Hepatocyte (in vitro differentiated cells): Measurements from ENCODE around the gene EID3. TPM values are rescaled to one million over a fixed set of nuclear protein-coding genes. Genes with fewer than 3 reads are reported as not detected.
A peak's percentile ranks its signal among the peaks of the same experiment; 100 is the strongest.

Experiments used
- DNase-seq: peaks from one replicate; pipeline ENCODE4 v3.0.0-alpha.2; 2016; ENCODE audit warnings: low spot score
- H2AFZ ChIP-seq: fragments of 200-600 bp; sonication (generic); 2 replicates; pipeline ENCODE4 v1.6.0; 2016; ENCODE audit warnings: antibody characterized with exemption, mild to moderate bottlenecking
- H3K27ac ChIP-seq: fragments of 200-600 bp; sonication (generic); 2 replicates; pipeline ENCODE4 v1.5.1; 2016; ENCODE audit warnings: mild to moderate bottlenecking
- H3K27me3 ChIP-seq: fragments of 200-600 bp; sonication (generic); 2 replicates; pipeline ENCODE4 v1.6.1; 2016
- H3K36me3 ChIP-seq: fragments of 200-600 bp; sonication (generic); replicated peaks from 2 replicates; pipeline ENCODE4 v1.5.1; 2016; ENCODE audit warnings: low read depth; ENCODE audit not compliant: insufficient read depth
- H3K4me1 ChIP-seq: fragments of 200-600 bp; sonication (generic); 2 replicates; pipeline ENCODE4 v1.5.1; 2016; ENCODE audit warnings: mild to moderate bottlenecking, moderate library complexity; ENCODE audit not compliant: insufficient read depth
- H3K4me2 ChIP-seq: fragments of 200-600 bp; sonication (generic); 2 replicates; pipeline ENCODE4 v1.6.0; 2016
- H3K4me3 ChIP-seq: fragments of 200-600 bp; sonication (generic); 2 replicates; pipeline ENCODE4 v1.5.1; 2016; ENCODE audit warnings: mild to moderate bottlenecking
- H3K79me2 ChIP-seq: fragments of 200-600 bp; sonication (generic); 2 replicates; pipeline ENCODE4 v1.6.0; 2017; ENCODE audit warnings: mild to moderate bottlenecking
- H3K9me2 ChIP-seq: fragments of 200-600 bp; sonication (generic); replicated peaks from 2 replicates; pipeline ENCODE4 v1.6.0; 2017; ENCODE audit warnings: mild to moderate bottlenecking; ENCODE audit not compliant: insufficient read depth
- H3K9me3 ChIP-seq: fragments of 200-600 bp; sonication (generic); 2 replicates; pipeline ENCODE4 v1.5.1; 2016; ENCODE audit warnings: low read depth, mild to moderate bottlenecking
- H4K20me1 ChIP-seq: fragments of 200-600 bp; sonication (generic); 2 replicates; pipeline ENCODE4 v1.6.0; 2016; ENCODE audit warnings: mild to moderate bottlenecking; ENCODE audit not compliant: insufficient read depth, poor library complexity, severe bottlenecking
- CTCF ChIP-seq: fragments of 200-600 bp; sonication (generic); IDR thresholded peaks from 2 replicates; pipeline ENCODE4 v1.5.1; 2016; ENCODE audit warnings: antibody characterized with exemption, mild to moderate bottlenecking; ENCODE audit not compliant: poor library complexity
- EZH2 ChIP-seq: fragments of 200-600 bp; sonication (generic); IDR thresholded peaks from 2 replicates; pipeline ENCODE4 v1.6.1; 2016; ENCODE audit warnings: antibody characterized with exemption, mild to moderate bottlenecking, borderline replicate concordance
- EZH2phosphoT487 ChIP-seq: fragments of 200-600 bp; sonication (generic); IDR thresholded peaks from one replicate; pipeline ENCODE4 v1.6.1; 2018; ENCODE audit warnings: antibody characterized with exemption, mild to moderate bottlenecking, low read depth, moderate library complexity; ENCODE audit not compliant: unreplicated experiment, severe bottlenecking
- WGBS: methylation state at CpG from one replicate; pipeline ENCODE4 v1.1.6; 2016; ENCODE audit warnings: low lambda C conversion rate; ENCODE audit errors: missing lambda C conversion rate; 5-methylcytosine and 5-hydroxymethylcytosine counted together
- polyA plus RNA-seq: library from polyadenylated mRNA; unstranded; fragments of >200 nt; fragmentation: Nextera tagmentation; extraction: Ambion mirVana; gene quantifications from 2 replicates; pipeline ENCODE4 v1.2.1, GENCODE V29; 2016
- total RNA-seq: library from RNA; depleted of rRNA; stranded (reverse); fragments of >200 nt; gene quantifications from 2 replicates; pipeline ENCODE4 v1.2.3, GENCODE V29; 2014

EID3 gene
- total and polyA plus RNA-seq, 2 experiments from 2014 or later, result 1.7 to 10.1 TPM

- H3K9me2 ChIP-seq, result no peaks in the 10 kb centered on the region
- WGBS, result 86% methylated on average over 8 of the region's 8 CpGs
- H3K27me3 ChIP-seq, result no peaks in the 10 kb centered on the region
- peak overlapping the region; percentile 34 for H3K4me2 ChIP-seq
- no peaks in the 10 kb centered on the region for H3K79me2 ChIP-seq
- H3K4me1 ChIP-seq, result peaks cover 4% of the 10 kb centered on the region
- no peaks in the 10 kb centered on the region for H4K20me1 ChIP-seq
- no peak overlapping the region for H2AFZ ChIP-seq
- TF ChIP-seq CTCF (no peak), EZH2phosphoT487 (no peak), EZH2 (no peak)
- no peak for DNase-seq
- no peaks in the 10 kb centered on the region for H3K9me3 ChIP-seq
- H3K4me3 ChIP-seq, result no peak overlapping the region
- peak overlapping the region; percentile 90 for H3K27ac ChIP-seq
- no peaks in the 10 kb centered on the region for H3K36me3 ChIP-seq
Observed at GRCh38 chr12:104276273-104277131, 27.0 kb upstream of the EID3 start.

- no peaks in the 10 kb centered on the region for H3K79me2 ChIP-seq
- H3K36me3 ChIP-seq, result no peaks in the 10 kb centered on the region
- H3K4me3 ChIP-seq, result no peak overlapping the region
- no peaks in the 10 kb centered on the region for H4K20me1 ChIP-seq
- DNase-seq, result no peak
- H3K9me3 ChIP-seq, result no peaks in the 10 kb centered on the region
- no peak overlapping the region for H2AFZ ChIP-seq
- no peaks in the 10 kb centered on the region for H3K27me3 ChIP-seq
- no peaks in the 10 kb centered on the region for H3K9me2 ChIP-seq
- TF ChIP-seq CTCF, result no peak
- TF ChIP-seq EZH2phosphoT487, result no peak
- TF ChIP-seq EZH2, result no peak
- no peak overlapping the region for H3K4me2 ChIP-seq
- no peak overlapping the region for H3K27ac ChIP-seq
- peaks cover 4% of the 10 kb centered on the region for H3K4me1 ChIP-seq
Observed at GRCh38 chr12:104279164-104279563, 24.4 kb upstream of the EID3 start.

DNA sequence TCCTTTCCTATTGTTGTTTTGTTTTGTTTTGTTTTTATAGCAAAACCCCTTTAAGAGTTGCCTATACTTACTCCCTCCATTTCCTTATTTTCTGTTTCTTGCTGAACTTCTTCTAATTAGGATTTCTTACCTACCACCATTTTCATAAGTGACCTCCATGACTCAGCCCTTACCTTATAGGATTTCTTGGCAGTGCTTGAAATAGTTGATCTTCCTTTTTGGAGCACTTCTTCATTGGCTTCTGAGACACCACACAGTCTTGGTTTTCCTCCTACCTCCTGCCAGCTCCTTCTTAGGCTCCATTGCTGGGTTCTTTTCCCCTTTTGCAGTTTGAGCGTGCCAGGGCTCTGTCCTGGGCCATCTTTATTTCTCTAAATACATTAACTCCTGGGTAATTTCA is 23.4 kb upstream of the EID3 start:
- no peak overlapping the region for H3K4me3 ChIP-seq
- H3K4me1 ChIP-seq, result peaks cover 4% of the 10 kb centered on the region
- no peak for TF ChIP-seq CTCF
- TF ChIP-seq EZH2phosphoT487, result no peak
- TF ChIP-seq EZH2, result no peak
- no peak for DNase-seq
- no peaks in the 10 kb centered on the region for H3K27me3 ChIP-seq
- 100% methylated on average over 1 of the region's 1 CpG for WGBS
- H3K36me3 ChIP-seq, result no peaks in the 10 kb centered on the region
- H3K27ac ChIP-seq, result no peak overlapping the region
- peak overlapping the region; percentile 12 for H2AFZ ChIP-seq
- no peak overlapping the region for H3K4me2 ChIP-seq
- no peaks in the 10 kb centered on the region for H3K9me3 ChIP-seq
- no peaks in the 10 kb centered on the region for H4K20me1 ChIP-seq
- H3K9me2 ChIP-seq, result no peaks in the 10 kb centered on the region
- no peaks in the 10 kb centered on the region for H3K79me2 ChIP-seq
